HG02938 (cell line): ENCODE results near the gene OR4A16.

ENCODE experiments used
- ATAC-seq: cut with Tn5 transposase; IDR thresholded peaks from one replicate; pipeline ENCODE4 v1.9.1; 2021; ENCODE audit warnings: mild to moderate bottlenecking, moderate library complexity; ENCODE audit not compliant: unreplicated experiment

The OR4A16 gene

DNA sequence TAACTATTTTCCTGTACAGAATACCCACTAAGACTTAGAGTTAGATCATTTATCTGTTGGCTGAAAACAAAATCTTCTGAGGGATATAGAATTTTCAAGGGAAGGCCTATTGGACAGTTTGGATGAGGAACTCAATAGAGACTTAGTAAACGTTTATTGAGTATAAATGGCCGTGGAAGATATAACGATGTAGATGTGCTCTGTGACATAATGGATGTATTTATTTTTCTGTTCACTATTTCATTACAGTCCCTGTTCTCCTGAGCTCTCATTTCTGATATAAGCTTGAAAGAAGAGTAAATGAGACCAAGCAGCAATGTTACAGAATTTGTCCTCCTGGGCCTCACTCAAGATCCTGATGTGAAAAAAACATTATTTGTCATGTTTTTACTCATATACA is at the start of gene OR4A16:
TSS of gene OR4A16 (plus strand) at position 301 of the 400 bp plus-strand sequence. CDS start at position 301, 0 bp downstream.
- ATAC-seq: no peak

DNA sequence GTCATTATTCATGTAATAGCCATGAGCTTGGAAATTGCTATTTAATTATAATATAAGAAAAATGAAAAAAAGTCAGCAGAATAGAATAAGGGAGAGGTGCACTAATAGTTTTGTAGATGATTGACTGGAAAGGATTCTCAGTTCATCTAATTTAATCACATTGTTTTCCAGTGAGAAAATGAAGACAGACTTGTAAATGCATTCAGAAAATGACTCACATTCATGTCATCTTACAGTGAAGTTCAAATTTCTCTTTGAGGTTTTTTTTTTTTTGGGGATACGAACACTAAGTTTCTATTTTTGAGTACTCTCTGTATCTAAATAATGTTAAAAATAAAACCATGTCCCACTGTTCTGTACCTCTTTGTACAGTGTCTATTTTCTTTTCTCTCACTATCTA is 18.5 kb upstream of the OR4A16 start:
- no peak for ATAC-seq

- ATAC-seq: no peak
Measured at GRCh38 chr11:55345306-55345705, 2.3 kb downstream of the OR4A16 start.

DNA sequence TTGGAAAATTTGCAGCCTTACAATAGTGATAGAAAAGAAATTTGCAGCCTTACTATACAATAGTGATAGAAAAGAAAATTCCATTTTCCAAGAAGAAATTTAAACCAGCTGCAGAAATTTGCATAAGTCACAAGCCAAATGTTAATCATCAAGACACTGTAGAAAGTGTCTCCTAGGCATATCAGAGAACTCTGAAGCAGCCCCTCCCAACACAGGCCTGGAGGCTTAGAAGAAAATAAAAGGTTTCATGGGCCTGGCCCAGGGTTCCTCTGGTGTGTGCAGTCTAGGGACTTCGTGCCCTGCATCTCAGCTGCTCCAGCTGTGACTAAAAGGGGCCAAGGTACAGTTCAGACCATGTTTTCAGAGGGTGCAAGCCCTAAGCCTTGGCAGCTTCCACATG is 6.0 kb downstream of the OR4A16 start:
- no peak for ATAC-seq

DNA sequence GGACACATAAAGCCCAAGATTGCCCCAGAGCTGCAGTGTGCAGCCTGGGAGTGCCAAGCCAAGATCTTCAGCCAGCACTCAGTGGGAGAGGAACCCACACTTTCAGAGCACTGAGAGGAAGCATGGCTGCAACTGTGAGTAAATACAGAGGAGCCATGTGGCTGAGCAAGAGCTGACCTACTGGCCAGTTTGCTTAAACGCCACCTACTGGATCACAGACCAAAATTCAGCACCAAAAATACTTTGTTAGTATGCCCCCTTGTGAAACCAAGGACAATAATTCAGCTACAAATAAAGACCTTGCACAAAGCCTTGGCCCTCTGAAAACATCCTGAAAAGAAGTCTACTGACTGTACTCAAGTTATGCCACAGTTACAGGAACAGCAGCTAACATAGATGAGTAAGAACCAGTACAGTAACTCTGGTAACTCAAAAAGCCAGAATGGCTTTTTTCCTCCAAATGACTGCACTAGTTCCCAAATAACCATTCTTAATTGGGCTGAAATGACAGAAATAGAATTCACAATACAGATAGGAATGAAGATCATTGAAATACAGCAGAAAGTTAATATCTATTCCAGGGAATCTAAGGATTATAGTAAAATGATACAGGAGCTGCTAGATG is 14.7 kb downstream of the OR4A16 start:
- no peak for ATAC-seq

DNA sequence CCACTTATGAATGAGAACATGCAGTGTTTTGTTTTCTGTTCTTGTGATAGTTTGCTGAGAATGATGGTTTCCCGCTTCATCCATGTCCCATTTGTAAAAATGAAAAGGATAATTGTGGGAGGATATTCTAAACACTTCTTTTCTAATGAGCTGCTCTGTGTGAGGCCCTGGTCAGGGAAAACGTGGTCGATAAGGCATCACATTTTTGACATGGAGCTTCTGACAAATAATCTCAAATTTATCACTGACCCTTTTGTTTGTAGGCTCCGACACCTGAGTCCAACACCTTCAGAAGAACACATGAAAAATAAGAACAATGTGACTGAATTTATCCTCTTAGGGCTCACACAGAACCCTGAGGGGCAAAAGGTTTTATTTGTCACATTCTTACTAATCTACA is 24.7 kb downstream of the OR4A16 start, which contains the start of gene OR4A15:
TSS of gene OR4A15 (plus strand) at position 301 of the 400 bp plus-strand sequence. CDS start at position 301, 0 bp downstream.
- ATAC-seq: no peak
